GM12873 (cell line): ENCODE data around the gene TLR4.

Experiments
- TF ChIP-seq, protein P1 (sequence below): IDR thresholded peaks from 2 replicates; pipeline ENCODE4 v1.5.1; 2012; ENCODE audit warnings: low read depth, mild to moderate bottlenecking, moderate library complexity, low read length, control low read depth; ENCODE audit not compliant: insufficient read depth; ENCODE audit errors: missing control alignments

The TLR4 gene

DNA sequence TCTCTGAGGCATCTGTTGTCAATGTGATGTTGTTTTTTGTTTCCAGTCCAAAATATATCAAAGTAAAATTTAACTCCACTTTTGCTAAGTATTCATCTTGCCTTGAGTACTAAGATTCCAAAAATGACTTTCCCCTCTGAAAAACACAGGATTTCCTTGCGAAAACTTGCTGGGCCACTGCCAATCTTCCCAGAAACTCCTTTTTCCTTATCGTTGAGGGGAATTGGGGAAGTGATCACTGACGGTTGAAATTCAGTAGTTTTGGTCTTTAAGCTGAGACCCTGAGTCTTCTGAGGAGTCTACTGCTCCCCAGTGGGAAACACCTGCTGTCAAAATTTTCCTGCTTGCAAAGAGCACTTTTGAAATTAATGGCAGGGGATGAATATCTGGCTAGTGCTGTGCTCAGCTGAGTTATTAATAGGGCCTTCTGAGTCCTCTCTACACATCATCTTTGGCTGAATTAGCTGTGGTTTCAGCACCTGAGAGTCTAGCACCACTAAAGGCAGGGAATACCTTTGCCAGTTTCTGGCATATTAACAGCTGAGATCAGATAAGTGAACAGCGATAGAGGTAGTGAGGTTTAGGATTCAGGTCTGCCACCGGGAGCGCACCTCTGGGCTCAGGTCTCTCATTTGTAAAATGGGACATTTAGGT, 18.0 kb downstream of the TLR4 start:
- TF ChIP-seq, protein P1, sequence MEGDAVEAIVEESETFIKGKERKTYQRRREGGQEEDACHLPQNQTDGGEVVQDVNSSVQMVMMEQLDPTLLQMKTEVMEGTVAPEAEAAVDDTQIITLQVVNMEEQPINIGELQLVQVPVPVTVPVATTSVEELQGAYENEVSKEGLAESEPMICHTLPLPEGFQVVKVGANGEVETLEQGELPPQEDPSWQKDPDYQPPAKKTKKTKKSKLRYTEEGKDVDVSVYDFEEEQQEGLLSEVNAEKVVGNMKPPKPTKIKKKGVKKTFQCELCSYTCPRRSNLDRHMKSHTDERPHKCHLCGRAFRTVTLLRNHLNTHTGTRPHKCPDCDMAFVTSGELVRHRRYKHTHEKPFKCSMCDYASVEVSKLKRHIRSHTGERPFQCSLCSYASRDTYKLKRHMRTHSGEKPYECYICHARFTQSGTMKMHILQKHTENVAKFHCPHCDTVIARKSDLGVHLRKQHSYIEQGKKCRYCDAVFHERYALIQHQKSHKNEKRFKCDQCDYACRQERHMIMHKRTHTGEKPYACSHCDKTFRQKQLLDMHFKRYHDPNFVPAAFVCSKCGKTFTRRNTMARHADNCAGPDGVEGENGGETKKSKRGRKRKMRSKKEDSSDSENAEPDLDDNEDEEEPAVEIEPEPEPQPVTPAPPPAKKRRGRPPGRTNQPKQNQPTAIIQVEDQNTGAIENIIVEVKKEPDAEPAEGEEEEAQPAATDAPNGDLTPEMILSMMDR: no peak

DNA sequence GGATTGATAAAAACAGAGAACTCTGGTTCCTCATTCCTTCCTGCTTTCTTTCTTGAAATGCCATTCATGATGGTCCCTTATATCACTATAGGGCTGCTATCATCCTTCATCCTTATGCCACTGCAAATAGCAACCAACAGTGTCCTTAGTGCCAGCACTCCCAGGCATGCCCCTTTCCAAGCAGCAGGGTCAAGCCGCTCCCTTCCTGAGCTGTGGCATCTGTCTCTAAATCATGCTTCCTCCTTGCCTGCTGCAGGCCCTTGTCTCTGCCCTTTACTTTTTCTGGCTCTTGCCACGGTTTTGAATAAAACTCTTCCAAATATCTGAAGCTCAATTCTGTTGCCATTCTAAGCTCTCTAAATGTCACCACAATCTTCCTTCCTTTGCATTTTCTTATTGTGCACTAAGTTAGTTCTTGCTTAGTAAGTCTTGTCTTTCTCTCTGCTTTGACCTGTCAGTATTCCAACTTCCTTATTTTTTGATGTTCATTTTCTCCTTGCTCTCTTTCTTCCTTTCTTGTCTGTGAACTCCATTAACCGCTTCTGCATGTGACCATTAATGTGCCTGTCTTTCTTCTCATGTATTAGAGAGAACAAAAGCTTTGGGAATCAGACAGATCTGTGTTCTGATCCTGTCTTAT, 19.9 kb downstream of the TLR4 start:
- TF ChIP-seq, protein P1: no peak

DNA sequence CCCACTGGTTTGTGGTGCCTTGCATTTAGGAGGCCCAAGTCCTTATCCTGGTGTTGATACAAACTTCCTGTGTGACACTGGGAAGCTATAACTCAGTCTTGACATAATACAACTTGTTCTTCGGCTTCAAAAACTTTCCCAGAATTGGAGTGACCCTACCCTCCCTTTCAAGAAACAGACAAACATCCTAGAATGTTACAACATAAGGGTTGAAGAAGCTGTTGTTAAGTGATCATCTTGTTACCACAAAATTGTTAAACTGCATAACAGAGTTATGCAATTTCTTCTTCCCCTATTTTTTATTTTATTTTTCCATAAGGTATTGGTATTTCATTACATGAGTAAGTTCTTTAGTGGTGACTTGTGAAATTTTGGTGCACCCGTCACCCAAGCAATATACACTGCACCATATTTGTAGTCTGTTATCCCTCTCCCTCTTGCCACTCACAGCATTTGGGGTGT, 21.3 kb downstream of the TLR4 start:
- TF ChIP-seq, protein P1: no peak

DNA sequence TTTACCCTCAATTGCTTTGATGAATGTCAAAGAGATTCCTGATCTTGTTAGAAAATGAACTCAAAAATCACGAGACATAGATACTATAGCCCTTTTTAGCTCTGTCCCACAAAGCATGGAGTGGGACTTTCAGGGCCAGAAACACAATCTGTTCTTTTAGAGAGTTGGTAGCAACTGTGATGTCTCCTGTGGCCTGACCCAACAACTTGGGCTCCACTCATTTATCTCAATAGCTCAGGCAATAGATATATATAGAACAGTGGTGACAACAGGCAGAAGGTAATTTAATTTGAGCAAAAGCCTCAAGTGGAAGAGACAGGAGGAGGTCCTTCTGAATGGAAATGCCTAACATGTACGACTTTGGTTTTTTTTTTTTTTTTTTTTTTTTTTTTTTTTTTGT, 25.2 kb downstream of the TLR4 start:
- TF ChIP-seq, protein P1: no peak

DNA sequence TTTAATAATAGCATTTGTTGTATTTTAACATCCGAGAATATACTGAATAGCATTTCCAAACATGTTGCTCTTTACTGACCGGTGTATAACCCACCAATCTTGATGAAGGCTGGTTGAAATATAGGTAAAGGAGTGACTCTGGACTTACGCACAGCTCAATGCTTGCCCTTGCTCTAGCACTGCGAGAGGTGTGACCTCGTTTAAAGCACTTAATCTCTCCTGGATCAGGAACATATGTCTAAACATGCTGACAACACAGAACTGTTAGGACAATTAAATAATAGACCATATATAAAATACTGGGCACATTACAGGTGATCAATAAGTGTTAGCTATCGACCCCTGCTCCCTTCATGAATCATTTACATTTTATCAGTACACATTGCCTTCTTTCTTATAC, 28.3 kb downstream of the TLR4 start:
- TF ChIP-seq, protein P1: no peak

DNA sequence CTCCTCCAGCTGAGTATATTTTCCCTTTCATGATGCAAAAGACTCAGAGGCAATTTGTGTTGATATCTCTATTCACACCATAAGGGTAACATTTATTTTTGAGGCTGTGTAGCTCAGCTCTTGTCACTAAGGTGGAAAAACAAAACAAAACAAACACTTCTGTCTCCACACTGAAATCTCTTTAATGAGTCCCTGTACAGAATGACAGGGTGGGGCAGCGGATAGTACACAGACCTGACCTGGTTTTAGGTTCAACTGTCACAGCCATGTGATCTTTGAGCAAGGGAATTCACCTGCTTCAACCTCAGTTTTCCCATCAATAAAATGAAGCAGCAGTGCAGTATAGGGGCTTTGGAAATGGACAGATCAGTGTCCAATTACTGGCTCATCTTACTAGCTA, 29.3 kb downstream of the TLR4 start:
- TF ChIP-seq, protein P1: no peak

DNA sequence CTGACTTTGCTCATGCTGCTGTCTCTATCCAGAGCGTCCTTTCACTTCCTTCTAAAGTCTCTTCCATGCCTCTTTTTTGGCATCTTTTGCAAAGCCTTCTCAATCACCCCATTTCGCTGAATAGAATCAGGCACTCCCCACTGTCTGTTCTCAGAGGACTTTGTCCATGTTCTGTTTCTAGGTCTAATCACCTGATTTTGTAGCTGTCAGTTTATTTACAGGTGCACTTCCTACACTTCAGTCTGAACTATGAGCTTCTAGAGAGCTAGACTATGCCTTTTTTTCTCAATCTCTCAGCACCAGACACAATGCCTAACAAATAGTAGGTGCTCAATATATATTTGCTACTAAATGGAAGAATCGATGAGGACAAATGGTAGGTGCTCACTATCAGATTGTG, 29.9 kb downstream of the TLR4 start:
- TF ChIP-seq, protein P1: no peak
